T-helper 22 cell (primary cell): ENCODE data around the gene B3GNT7.
"Not testable (repeated sequence)": the region's sequence is repeated elsewhere in the genome, so short reads cannot be mapped to it uniquely, and the experiment has no call there.

ENCODE experiments used
- DNase-seq: peaks from one replicate; pipeline ENCODE4 v3.0.0-alpha.2; 2020; ENCODE audit warnings: low read depth

The B3GNT7 gene, protein sequence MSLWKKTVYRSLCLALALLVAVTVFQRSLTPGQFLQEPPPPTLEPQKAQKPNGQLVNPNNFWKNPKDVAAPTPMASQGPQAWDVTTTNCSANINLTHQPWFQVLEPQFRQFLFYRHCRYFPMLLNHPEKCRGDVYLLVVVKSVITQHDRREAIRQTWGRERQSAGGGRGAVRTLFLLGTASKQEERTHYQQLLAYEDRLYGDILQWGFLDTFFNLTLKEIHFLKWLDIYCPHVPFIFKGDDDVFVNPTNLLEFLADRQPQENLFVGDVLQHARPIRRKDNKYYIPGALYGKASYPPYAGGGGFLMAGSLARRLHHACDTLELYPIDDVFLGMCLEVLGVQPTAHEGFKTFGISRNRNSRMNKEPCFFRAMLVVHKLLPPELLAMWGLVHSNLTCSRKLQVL

DNA sequence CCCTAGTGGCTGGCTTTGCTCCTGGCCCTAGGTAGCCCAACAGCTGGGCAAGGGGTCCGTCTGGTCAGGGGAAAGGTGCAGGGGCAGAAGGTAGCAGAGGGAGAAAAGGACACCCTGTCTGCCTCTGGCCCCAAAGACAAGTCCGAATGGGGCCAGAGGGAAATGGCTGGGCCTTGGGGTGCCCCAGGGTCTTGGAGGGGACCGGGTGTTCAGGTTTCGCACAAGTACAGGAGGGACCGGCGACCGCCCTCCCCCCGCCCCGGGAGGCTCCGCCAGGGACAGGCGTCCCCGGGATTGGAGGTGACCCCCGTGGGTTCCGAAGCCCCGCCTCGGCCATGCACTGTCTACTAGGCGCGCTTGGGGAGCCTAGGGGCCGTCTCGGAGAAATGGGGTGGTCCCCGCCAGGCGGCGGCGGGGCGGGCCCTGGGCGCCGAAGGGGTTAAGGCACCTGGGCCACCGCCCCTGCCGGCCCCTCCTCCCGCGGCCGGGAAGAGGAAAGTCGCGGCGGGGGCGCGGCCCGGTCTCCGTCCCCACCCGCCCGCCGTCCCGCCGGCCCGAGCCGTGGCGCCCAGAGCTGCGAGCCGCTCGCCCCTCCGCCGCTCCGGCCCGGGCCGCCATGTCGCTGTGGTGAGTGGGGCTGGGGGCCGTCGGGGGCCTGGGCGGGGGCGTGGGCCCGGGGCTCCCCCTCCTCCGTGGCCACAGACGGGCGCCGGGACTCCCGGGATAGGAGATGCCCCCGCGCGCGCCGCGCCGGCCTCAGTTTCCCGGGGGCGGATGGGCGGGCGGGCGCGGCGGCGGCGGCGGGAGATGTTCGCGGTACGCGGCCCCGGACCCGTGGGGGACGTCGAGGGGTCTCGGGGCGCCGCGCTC, at the start of gene B3GNT7:
Gene B3GNT7 (plus strand): TSS at position 523 of the 870 bp plus-strand sequence. CDS start 94 bp downstream, at position 617.
- DNase-seq: no peak

DNA sequence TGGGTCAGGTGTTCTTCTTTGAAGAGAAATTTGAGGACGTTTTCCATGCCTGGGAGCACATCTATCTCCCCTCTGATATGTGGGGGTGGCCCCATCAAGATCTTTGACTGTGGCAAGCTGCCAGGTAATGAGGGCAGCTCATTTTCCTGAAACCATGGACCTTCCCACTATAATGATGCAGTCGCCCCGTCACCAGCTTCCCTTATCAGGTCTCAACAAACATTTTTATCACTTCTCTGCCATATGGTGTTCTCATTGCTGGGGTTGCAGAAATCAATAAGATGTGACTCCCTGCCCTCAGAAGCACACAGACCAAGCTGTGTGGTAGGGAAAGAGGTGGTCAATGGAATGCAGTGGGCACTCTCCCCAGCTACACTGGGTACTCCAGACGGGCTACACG, 48.4 kb upstream of the B3GNT7 start:
- no peak for DNase-seq

DNA sequence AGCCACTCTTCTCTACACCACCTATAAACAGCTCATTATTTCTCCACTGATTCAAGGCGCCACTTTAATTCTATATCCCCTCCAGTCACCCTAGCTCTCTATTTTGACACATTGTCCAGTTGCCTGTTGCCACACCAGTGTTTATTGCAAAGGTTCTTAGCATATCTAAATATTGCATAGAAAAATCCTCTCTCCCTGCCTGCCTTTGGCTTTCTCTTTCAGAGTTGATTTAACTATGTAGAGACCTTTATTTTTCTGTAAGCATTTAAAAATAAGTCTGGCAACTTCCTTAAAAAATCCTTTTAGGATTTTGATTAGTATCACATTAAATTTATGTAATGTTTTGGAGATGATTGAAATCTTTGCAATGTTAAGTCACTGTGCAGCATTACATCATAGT, 47.9 kb upstream of the B3GNT7 start:
- DNase-seq: no peak

DNA sequence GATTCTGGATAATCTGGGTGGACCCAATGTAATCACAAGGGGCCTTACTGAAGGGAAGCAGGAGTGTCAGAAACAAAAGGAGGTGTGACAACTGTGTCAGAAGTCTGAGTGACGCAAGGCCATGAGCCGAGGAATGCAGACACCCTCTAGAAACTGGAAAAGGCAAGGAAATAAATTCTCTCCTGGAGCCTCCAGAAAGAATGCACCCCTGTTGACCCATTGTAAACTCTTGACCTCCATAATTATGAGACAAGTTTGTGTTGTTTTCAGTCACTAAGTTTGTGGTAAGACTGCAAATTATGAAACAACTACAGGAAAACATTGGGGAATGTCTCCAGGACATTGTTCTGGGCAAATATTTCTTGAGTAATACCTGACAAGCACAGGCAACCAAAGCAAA, 47.3 kb upstream of the B3GNT7 start:
- DNase-seq: no peak

DNA sequence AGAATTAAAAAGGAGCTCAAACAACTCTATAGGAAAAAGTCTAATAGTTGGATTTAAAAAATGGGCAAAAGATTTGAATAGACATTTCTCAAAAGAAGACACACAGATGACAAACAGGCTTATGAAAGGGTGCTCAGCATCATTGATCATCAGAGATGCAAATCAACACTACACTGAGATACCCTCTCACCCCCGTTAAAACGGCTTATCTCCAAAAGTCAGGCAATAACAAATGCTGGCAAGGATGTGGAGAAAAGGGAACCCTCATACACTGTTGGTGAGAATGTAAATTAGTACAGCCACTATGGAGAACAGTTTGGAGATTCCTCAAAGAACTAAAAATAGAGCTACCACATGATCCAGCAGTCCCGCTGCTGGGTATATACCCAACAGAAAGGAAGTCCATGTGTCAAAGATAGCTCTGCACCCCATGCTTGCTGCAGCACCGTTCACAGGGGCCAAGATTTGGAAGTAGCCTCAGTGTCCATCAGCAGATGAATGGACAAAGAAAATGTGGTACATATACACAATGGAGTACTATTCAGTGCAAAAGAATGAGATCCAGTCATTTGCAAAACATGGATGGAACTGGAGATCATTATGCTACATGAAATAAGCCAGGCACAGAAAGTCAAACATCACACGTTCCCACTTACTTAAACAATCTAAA, 46.7 kb upstream of the B3GNT7 start:
- no peak for DNase-seq

DNA sequence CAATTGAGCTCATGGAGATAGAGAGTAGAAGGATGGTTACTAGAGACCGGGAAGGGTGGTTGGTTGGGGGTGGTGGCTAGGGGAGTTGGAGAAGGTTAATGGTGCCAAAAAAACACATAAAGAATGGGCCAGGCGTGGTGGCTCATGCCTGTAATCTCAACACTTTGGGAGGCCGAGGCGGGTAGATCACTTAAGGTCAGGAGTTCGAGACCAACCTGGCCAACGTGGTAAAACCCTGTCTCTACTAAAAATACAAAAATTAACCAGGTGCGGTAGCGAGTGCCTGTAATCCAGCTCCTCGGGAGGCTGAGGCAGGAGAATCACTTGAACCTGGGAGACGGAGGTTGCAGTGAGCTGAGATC, 46.2 kb upstream of the B3GNT7 start:
- DNase-seq: not testable (repeated sequence)

DNA sequence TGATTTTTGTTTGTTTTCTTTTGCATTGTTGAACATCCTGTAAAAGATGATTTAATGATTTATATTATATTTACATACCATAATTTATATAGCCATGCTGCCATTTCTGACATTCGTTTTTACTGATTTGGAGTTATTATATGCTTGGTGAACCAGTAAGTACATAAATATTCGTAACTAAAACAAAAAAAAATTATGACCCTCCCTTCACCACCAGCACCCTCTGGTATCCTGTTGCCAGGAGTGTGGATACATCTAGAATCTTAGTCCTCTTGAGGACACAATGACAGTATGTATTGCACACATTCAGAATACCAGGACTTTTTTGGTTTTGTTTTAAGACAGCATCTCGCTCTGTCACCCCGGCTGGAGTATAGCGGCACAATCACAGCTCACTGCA, 43.9 kb upstream of the B3GNT7 start:
- DNase-seq: no peak

DNA sequence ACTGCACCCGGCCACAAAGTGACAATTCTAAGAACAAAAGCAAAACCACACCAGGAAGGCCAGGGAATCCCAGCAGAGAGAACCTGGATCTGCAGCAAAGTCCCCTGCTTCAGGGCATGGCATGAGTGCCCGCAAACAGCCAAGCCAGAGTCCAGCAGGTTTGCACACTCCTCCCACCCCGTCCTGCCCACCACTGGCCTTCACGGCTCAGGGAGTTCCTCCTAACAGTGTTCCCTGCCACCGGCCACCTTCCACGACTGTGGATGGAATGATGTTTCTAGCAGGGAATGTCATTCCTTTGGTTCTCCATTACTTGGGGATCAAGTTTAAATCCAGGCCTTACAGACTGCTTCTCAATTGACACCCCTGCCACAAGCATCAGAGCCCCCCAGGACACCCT, 42.0 kb upstream of the B3GNT7 start:
- DNase-seq: no peak

DNA sequence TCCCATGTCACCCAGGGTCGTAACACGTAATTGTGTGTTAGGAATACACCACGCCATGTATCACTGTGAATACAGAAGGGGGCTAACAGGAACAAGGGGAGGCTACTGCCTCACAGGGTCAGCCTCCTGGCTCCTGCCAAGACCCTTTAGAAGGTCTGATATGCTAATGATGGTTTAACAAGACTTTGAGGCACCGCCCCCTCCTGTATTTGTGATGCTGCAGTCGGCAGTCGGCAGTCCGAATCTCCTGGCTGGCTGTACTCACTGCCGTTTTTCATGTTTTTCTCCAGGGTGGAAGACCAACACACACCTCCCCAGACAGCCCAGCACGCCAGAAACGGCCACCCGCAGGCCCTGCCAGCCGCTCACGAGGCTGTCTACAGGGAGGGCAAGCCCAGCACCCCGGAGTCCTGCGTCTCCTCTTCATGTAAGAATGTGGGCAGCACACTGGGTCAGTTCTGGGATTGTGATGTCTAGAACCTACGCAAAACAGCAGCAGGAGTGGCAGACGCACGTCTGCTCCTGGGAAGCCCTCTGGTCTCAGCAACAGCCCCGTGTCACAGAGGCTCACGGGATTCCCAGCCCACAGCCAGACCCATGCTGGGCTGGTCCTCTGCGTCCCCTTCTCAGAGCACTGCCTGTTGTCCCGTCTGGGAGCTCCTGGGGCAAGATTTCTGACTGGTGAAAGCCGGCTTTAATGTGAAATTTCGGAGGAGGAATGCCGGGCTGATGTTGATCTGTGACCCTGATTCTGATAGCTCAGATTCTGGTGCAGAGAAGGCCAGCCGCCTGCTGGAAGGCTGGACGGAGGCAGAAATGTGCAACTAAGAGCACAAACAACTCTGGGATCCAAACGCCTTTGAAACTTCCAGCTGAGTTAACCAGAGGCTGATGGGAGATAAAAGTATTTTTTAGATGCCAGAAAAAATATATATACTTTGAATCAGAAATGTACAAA, 39.7 kb upstream of the B3GNT7 start:
- no peak for DNase-seq

DNA sequence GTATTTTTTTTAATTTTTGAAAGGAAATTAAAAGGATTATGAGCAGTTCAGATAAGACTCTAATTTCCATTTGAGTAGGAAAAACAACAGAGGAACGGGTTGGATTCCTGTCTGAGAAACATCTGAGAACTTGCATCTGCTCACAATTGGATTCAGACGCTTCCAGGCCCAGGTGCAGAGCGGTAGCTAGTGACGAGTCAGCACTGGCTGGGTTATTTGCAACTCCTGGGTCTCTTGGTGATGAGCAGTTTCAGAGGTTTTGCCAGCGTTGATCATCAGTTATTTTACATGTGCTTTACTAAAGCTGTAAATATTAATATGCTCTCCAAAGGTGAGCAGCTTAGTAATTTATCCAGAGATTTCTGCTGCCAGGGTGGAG, 39.1 kb upstream of the B3GNT7 start:
- no peak for DNase-seq

DNA sequence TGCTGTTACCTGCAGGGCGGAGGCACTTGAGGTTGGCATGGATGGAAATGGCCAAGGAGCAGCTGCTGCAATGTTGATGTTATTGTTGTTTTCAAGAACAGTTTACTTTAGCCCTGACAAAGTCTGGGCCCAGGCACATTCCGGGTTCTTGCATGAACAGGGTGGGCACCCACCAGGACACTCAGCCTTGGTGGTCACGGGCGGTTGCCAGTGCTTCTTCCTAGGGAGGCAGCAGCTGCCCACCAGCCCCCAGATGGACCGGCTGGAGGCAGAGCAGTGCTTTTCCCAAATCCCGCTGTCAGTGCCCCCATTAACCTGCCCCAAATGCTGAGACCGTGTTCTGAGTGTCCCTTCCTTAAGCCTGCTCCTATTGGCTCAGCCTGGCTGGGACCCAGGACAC, 38.5 kb upstream of the B3GNT7 start:
- no peak for DNase-seq

DNA sequence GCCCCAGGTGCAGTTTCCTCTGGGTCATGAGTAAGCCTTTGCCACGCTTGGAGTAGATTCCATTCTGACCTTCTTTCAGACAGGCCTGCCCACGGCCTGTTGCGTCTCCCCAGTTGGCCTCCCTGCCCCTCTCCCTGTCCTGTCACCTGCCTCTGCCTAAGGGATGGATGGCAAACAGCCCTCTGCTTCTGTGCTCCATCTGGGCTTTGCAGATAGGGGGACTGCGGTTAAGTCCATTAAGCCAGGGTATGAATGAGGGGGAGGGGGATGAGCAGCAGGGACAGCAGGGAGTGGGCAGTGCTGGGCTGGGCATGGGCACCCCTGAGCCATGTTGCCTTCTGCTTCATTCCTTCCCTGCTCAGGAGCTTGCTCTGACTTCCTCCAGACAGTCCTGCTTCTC, 37.6 kb upstream of the B3GNT7 start:
- DNase-seq: no peak

DNA sequence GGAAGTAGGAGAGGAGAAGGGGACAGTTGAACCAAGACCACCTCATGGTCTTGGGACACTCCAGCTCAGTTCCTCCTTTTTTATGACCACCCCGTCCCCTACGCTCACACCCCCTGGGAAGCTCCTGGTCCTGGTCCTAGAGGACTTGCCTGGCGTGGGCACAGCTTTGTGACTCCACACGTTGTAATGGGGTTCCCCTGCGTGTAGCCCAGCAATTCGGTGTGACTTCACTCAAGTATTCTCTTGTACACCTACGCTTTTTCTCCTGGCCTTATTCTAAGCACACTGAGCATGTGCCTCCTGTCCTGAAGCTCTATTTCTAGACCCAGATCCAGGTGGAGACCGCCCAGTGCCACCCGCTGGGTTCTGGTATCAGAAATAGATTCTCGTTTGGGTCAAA, 36.1 kb upstream of the B3GNT7 start:
- no peak for DNase-seq

DNA sequence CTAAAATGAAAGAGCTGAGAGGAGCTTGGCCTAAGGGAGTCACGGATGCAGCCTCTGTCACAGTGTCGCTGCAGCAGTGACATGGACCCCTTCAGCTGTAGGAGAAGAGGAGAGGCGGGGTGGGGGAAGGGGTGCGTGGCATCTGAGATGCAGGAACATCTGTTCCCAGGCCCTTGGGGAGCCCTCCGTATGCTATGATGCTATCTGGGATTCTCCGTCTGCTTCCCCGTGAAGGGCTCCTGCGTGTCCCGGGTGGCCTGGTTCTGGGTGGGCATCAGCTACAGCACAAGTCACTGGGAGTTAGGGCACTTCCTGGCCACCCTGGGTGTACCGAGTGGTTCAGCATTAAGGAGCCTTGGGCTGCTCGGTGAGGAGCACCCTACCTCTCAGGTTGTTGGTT, 35.6 kb upstream of the B3GNT7 start:
- DNase-seq: no peak

DNA sequence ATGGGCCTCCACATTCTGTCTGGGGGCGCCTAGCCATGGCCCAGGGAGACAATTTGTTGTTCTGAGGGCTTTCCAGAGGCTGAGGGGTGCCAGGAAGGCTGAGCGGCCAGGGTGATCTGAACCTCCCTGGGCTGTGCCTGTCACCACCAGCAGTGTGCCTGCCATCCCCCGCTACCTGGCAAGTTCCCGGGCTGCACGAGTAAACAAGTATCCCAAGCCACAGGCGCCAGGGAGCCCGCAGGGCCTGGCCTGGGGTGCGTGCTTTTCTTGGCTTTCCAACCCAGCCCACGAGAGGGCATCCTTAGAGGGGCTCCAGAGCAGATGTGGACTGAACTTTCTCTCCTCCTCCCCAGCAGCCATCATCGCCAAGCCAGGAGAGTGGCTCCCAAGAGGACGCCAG, 35.1 kb upstream of the B3GNT7 start:
- DNase-seq: no peak

DNA sequence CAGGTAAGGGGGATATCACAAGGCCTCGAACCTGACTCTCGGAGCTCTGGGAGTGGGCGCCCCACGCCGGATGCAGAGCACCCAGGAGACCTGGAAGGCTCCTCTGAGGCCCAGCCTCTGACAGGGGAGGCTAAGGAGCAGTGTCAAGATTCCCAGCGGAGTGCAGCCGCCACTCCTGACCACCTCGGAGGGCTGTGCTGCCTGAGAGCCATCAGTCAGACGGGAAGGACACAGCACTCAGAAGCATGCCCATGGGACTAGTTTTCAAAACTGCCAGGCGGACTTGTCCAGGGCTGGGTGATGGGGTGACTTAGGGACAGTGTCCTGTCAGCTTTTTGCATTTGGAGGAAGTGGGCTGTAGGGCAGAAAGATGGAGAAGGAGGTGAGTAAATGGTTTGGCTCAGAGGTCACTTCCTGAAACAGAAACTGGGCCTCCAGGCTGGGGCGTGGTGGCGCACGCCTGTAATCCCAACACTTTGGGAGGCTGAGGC, 34.6 kb upstream of the B3GNT7 start:
- no peak for DNase-seq

DNA sequence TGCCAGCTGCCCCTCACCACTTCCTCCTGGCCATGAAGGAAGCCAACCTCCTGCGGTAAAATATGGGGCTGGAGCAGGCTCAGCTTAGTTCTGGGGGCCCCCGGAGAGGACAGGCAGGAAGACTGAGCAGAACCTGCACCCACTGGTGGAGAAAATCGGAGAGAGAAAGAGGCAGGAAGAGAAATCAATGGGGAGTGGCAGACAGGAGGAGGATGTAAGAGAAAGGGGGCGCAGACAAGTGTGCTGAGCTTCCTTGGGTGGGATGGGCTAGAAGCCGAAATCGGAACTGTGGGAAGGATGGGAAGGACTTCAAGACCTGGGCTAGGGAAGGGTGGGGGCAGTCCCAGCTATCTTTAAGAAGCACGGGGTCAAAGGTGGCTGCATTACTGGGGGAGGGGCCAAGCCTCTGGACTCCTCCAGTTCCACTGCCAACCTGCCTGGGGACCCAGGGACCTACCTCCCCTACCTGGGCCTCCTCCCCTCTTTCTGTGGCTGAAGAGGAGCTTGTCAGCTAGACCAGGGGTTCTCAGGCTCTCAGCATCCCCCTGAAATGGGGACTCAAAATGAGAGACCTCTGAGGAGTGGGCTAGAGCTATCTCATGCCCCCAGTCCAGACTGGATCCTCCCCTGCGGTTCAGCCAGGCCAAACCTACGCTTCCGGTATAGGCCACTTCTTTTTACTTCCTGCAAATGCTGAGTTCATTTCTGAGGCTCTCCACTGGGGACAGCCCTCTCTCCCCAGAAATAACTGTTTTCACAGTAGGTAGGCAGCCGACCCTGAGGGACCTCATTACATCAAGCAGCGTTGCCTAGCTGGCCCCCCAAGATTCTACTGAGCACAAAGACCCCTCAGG, 33.6 kb upstream of the B3GNT7 start:
- no peak for DNase-seq

DNA sequence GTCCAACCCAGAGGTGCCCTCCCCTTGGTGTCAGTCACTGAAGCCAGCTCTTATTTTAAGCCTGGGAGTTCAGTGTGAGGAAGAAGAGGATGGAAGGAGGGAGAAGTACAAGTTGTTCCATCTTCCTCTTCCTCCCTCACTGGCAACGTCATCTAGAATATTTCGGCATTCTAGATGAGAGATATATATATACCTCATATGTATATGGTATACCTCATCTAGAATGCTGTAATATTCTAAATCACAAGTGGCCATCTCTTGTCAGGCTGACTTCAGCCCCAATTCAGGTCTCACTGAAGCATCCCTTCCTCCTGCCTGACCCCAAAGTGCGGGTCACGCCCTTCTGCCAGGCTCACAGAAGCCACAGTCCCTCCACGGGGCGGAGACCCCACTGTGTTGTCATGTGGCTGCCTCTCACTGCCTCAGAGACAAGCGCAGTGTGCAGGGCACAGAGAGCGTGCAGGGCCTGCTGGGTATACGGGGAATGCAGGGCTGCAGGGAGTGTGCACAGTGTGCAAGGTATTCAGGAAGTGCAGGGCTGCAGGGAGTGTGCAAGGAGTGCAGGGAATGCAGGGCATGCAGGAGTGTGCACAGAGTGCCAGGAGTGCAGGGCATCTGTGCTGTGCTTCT, 32.8 kb upstream of the B3GNT7 start:
- DNase-seq: no peak

DNA sequence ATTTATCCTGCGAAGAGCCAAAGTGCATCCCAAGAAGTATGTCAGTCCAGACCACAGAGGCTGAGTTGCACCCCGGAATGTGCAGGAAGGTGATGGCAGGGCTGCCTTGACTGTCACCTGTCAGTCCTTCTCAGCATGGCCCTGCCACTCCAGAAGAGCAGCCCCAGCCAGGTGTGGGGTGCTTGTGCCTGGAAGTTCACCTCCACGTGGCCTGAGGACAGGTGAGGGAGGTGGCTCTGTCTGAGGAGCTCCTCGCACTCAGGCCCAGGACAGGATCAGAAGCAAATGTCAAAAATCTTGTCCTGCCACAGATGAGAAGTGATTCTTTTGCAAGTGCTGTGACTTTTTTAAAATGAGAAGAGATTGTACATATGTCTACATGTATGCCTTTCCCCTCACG, 31.4 kb upstream of the B3GNT7 start:
- no peak for DNase-seq
